GM12875 (cell line): Measurements from ENCODE around the gene GPR31.

ENCODE experiments used
- H3K4me3 ChIP-seq: one replicate; pipeline ENCODE4 v1.5.1; 2011; ENCODE audit warnings: low read depth, low read length, control low read depth
- CTCF ChIP-seq: IDR thresholded peaks from 2 replicates; pipeline ENCODE4 v1.5.1; 2011; ENCODE audit warnings: low read depth, mild to moderate bottlenecking, control low read depth, inconsistent platforms, low read length, moderate library complexity, borderline replicate concordance; ENCODE audit not compliant: insufficient read depth

Gene GPR31

GRCh38 chr6:167127785-167128531, 29.8 kb downstream of the GPR31 start:
- H3K4me3 ChIP-seq = no peak overlapping the region
- no peak for TF ChIP-seq CTCF

GRCh38 chr6:167125855-167126349, 31.9 kb downstream of the GPR31 start:
- no peak for TF ChIP-seq CTCF

GRCh38 chr6:167125410-167125809, 32.4 kb downstream of the GPR31 start:
- no peak for TF ChIP-seq CTCF
- no peak overlapping the region for H3K4me3 ChIP-seq

More at GRCh38 chr6:167125855-167126349, 31.9 kb downstream of the GPR31 start:
- no peak overlapping the region for H3K4me3 ChIP-seq

- TF ChIP-seq CTCF = no peak
- no peak overlapping the region for H3K4me3 ChIP-seq
These were observed 33.0 kb downstream of the GPR31 start for GRCh38 chr6:167124753-167125152.

- no peak for TF ChIP-seq CTCF
- H3K4me3 ChIP-seq = peak within 1 kb of the TSS; percentile 22
These were observed 34.7 kb downstream of the GPR31 start, which contains the start of gene CCR6 for GRCh38 chr6:167122827-167123657. CCR6 (plus strand) TSS chr6:167123096; CDS start chr6:167136135, 13,039 bp downstream.

GRCh38 chr6:167122041-167122826, 35.5 kb downstream of the GPR31 start:
- peak overlapping the region; percentile 2 for H3K4me3 ChIP-seq
- TF ChIP-seq CTCF = no peak
